Measurements from ENCODE around the gene RFTN1.

Gene RFTN1

DNA sequence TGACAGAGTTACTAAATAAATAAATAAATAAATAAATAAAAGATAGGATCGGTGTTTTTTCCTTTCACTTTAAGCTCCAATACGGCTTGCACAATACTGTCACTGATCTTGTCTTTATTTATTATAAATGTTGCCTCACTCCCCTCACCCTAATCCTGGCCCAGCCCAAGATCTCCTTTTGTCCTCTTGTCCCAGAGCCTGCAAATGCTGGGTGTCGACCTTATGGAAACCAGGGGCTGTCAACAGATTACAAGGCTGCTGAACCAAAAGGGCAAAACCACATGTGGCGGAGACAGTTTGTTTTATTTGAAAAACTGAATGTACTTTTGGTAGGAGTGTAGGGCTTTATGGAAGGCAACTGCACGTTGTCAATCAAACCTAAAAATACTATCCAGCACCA, 75.9 kb downstream of the RFTN1 start:
- Histone ChIP-seq H3K4me3 (ENCODE audit: control insufficient read depth in 1 of 7, extremely low read depth in 1 of 7, insufficient read depth in 4 of 7, low read depth in 2 of 7, low read length in 6 of 7) (no peak overlapping the region), H3K4me1 (ENCODE audit: control extremely low read depth in 1 of 4, control insufficient read depth in 4 of 4, insufficient read depth in 4 of 4, low read length in 3 of 4) (peaks cover 0 to 12% (median 5%) of the 10 kb centered on the region in 4 experiments), H3K9me3 (ENCODE audit: control extremely low read depth in 1 of 5, control insufficient read depth in 4 of 5, insufficient read depth in 2 of 5, low read depth in 1 of 5, low read length in 4 of 5) (no peaks in the 10 kb centered on the region), H3K27me3 (replicated peaks in 2 of 5; ENCODE audit: control insufficient read depth in 4 of 5, insufficient read depth in 5 of 5, low read length in 4 of 5) (no peaks in the 10 kb centered on the region), H3K27ac (ENCODE audit: insufficient read depth in 1 of 2, low read depth in 1 of 2, low read length in 2 of 2, poor library complexity in 1 of 2, severe bottlenecking in 2 of 2) (no peak overlapping the region), H3K36me3 (ENCODE audit: control insufficient read depth in 4 of 4, insufficient read depth in 4 of 4, low read length in 3 of 4) (peaks cover under 1 to 12% (median 9%) of the 10 kb centered on the region in 4 experiments)
- POLR2A ChIA-PET, result interaction anchor here (0.6 kb wide), 1 partner anchor 13 kb away, joined by 3 read pairs; no protein-coding TSS in a partner anchor
- peak in 1 of 3 donors; percentile 51 for DNase-seq
- WGBS (ENCODE audit: insufficient coverage), result no CpG with 5 or more reads among the region's 5 CpGs
- CTCF ChIA-PET, result no interaction called here

DNA sequence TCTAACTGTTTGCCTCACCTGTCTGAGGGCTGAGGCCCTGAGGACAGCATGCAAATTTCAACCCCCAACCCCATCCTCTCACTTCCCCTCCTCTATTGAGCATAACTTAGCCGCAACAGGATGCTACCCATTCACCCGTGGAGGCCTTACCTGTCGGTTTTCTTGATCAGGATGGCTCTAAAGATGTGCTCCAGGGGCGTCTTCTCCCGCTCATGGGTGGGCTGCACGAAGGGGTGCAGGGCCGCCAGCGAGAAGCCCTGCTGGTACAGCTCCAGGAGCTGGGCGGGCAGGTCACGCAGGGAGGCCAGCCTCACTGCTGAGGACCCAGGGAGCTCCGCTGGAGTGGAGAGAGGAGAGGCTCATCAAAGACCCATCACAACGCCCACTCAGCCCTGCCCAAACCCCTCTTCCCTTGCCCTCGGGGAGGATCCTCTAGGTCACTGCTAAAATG, 79.8 kb downstream of the RFTN1 start:
- Histone ChIP-seq H3K27me3 (replicated peaks in 2 of 5; ENCODE audit: control insufficient read depth in 4 of 5, insufficient read depth in 5 of 5, low read length in 4 of 5) (no peaks in the 10 kb centered on the region), H3K9me3 (ENCODE audit: control extremely low read depth in 1 of 5, control insufficient read depth in 4 of 5, insufficient read depth in 2 of 5, low read depth in 1 of 5, low read length in 4 of 5) (no peaks in the 10 kb centered on the region), H3K4me3 (ENCODE audit: control insufficient read depth in 1 of 7, extremely low read depth in 1 of 7, insufficient read depth in 4 of 7, low read depth in 2 of 7, low read length in 6 of 7) (no peak overlapping the region), H3K4me1 (ENCODE audit: control extremely low read depth in 1 of 4, control insufficient read depth in 4 of 4, insufficient read depth in 4 of 4, low read length in 3 of 4) (peaks cover 0 to 2% (median 0%) of the 10 kb centered on the region in 4 experiments), H3K27ac (ENCODE audit: insufficient read depth in 1 of 2, low read depth in 1 of 2, low read length in 2 of 2, poor library complexity in 1 of 2, severe bottlenecking in 2 of 2) (no peak overlapping the region), H3K36me3 (ENCODE audit: control insufficient read depth in 4 of 4, insufficient read depth in 4 of 4, low read length in 3 of 4) (peaks cover 4 to 31% (median 24%) of the 10 kb centered on the region in 4 experiments)
- ChIA-PET CTCF (no interaction called here), POLR2A (no interaction called here)
- DNase-seq, result no peak
- 95% methylated on average over 12 of the region's 13 CpGs for WGBS (ENCODE audit: insufficient coverage)

DNA sequence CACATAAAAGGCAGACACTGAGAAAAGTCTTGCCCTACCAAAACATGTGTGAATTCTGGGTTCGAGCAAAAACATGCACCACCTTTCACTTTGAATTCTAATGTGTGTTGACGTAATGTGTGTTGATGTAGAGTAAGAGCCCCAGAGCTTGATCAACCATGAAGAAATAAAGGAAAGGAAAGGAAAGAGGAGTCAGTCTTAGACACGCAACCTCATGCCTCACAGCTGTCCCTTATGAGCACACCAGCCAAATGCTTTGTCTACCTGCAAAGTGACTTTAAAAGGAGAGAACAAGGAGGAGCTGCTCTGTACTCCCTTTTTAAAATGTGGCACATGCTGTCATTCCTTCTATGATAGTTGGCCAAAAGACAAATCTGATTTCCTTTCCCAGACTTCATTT, 80.8 kb downstream of the RFTN1 start:
- Histone ChIP-seq H3K4me1 (ENCODE audit: control extremely low read depth in 1 of 4, control insufficient read depth in 4 of 4, insufficient read depth in 4 of 4, low read length in 3 of 4) (peaks cover 0 to 2% (median 0%) of the 10 kb centered on the region in 4 experiments), H3K9me3 (ENCODE audit: control extremely low read depth in 1 of 5, control insufficient read depth in 4 of 5, insufficient read depth in 2 of 5, low read depth in 1 of 5, low read length in 4 of 5) (no peaks in the 10 kb centered on the region), H3K36me3 (ENCODE audit: control insufficient read depth in 4 of 4, insufficient read depth in 4 of 4, low read length in 3 of 4) (peaks cover 4 to 34% (median 24%) of the 10 kb centered on the region in 4 experiments), H3K27ac (ENCODE audit: insufficient read depth in 1 of 2, low read depth in 1 of 2, low read length in 2 of 2, poor library complexity in 1 of 2, severe bottlenecking in 2 of 2) (no peak overlapping the region), H3K27me3 (replicated peaks in 2 of 5; ENCODE audit: control insufficient read depth in 4 of 5, insufficient read depth in 5 of 5, low read length in 4 of 5) (no peaks in the 10 kb centered on the region), H3K4me3 (ENCODE audit: control insufficient read depth in 1 of 7, extremely low read depth in 1 of 7, insufficient read depth in 4 of 7, low read depth in 2 of 7, low read length in 6 of 7) (no peak overlapping the region)
- no CpG with 5 or more reads among the region's 3 CpGs for WGBS (ENCODE audit: insufficient coverage)
- no peak for DNase-seq
- POLR2A ChIA-PET, result no interaction called here
- CTCF ChIA-PET, result no interaction called here

DNA sequence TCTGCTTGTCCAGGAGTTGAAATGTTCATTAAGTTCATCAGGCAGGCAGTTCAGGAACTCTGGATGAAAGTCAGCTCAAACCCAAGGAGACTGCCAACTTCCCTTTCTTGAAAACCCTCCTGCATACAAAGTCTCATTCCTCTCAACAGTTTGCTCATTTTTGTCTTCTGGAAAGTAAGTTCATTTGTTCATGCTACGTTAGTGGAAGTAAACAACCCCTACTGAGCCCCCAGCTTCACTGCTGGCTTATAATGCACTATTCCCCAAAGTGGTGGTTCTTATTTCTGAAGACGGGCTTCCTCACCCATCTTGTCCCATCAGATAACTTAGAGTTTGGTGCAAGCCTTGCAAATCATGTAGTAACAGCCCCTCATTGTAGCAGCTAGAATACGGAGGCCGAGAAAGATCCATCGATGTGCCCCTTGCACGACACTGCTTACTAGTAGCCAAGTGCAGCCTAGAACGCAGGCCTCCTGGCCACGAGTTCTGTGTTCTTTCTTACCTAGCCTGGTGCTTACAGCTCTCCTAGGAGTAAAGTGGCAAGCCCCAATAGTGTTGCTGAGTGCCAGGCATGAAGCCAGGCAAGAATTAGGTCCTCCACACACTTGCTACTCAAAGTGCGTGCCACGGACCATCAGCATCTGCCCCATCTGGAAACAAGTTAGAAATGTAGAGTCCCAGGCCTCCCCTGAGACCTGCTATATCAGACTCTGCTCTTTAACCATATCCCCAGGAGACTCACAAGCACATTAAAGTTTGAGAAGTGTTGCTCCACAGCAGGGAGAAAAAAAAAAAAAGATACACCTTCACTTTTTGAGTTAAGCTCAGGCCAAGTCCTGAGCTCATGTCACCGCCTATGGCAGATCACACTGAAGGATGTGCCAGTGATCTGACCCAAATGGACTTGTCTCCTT, 82.5 kb downstream of the RFTN1 start:
- ChIA-PET CTCF (interaction anchor here (1.0 kb wide), 1 partner anchor 47 kb away, joined by 3 read pairs; no protein-coding TSS in a partner anchor), POLR2A (interaction anchor here (0.6 kb wide), 2 partner anchors 16 to 36 kb away, joined by 3 to 4 read pairs; no protein-coding TSS in a partner anchor)
- peaks cover 4 to 41% (median 30%) of the 10 kb centered on the region in 4 experiments for H3K36me3 ChIP-seq (ENCODE audit: control insufficient read depth in 4 of 4, insufficient read depth in 4 of 4, low read length in 3 of 4)
- no peaks in the 10 kb centered on the region for H3K9me3 ChIP-seq (ENCODE audit: control extremely low read depth in 1 of 5, control insufficient read depth in 4 of 5, insufficient read depth in 2 of 5, low read depth in 1 of 5, low read length in 4 of 5)
- DNase-seq, result peak in 1 of 3 donors; percentile 15
- no peaks in the 10 kb centered on the region for H3K27me3 ChIP-seq (replicated peaks in 2 of 5; ENCODE audit: control insufficient read depth in 4 of 5, insufficient read depth in 5 of 5, low read length in 4 of 5)
- WGBS (ENCODE audit: insufficient coverage), result 94% methylated on average over 11 of the region's 11 CpGs
- H3K4me3 ChIP-seq (ENCODE audit: control insufficient read depth in 1 of 7, extremely low read depth in 1 of 7, insufficient read depth in 4 of 7, low read depth in 2 of 7, low read length in 6 of 7), result no peak overlapping the region
- no peak overlapping the region for H3K27ac ChIP-seq (ENCODE audit: insufficient read depth in 1 of 2, low read depth in 1 of 2, low read length in 2 of 2, poor library complexity in 1 of 2, severe bottlenecking in 2 of 2)
- peaks cover 0 to 2% (median 0%) of the 10 kb centered on the region in 4 experiments for H3K4me1 ChIP-seq (ENCODE audit: control extremely low read depth in 1 of 4, control insufficient read depth in 4 of 4, insufficient read depth in 4 of 4, low read length in 3 of 4)

DNA sequence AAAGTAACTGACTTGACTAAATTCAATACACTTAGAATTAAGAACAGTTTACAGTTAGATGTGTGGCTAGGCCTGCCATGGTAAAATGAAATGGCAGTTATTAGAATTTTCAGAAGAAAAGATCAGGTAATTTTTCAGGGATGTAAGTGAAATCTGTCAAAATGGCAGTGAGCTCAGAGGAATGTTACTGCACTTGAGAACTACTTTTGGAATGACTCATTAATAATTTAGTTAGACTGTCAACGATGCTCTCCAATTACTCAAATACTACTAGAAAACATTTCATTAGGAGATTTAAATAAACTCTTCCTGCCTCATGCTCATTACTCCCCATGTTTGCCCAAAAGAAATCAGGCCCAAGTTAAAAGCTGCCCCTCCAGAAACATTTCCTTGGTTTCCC, 84.4 kb downstream of the RFTN1 start:
- no peaks in the 10 kb centered on the region for H3K27me3 ChIP-seq (replicated peaks in 2 of 5; ENCODE audit: control insufficient read depth in 4 of 5, insufficient read depth in 5 of 5, low read length in 4 of 5)
- H3K9me3 ChIP-seq (ENCODE audit: control extremely low read depth in 1 of 5, control insufficient read depth in 4 of 5, insufficient read depth in 2 of 5, low read depth in 1 of 5, low read length in 4 of 5), result no peaks in the 10 kb centered on the region
- peaks cover 4 to 41% (median 30%) of the 10 kb centered on the region in 4 experiments for H3K36me3 ChIP-seq (ENCODE audit: control insufficient read depth in 4 of 4, insufficient read depth in 4 of 4, low read length in 3 of 4)
- no peak for DNase-seq
- ChIA-PET CTCF (interaction anchor here (1.0 kb wide), 1 partner anchor 11 kb away, joined by 3 read pairs; no protein-coding TSS in a partner anchor), POLR2A (no interaction called here)
- WGBS (ENCODE audit: insufficient coverage), result no CpG with 5 or more reads among the region's 1 CpG
- H3K4me3 ChIP-seq (ENCODE audit: control insufficient read depth in 1 of 7, extremely low read depth in 1 of 7, insufficient read depth in 4 of 7, low read depth in 2 of 7, low read length in 6 of 7), result no peak overlapping the region
- no peak overlapping the region for H3K27ac ChIP-seq (ENCODE audit: insufficient read depth in 1 of 2, low read depth in 1 of 2, low read length in 2 of 2, poor library complexity in 1 of 2, severe bottlenecking in 2 of 2)
- peaks cover 0 to 2% (median 0%) of the 10 kb centered on the region in 4 experiments for H3K4me1 ChIP-seq (ENCODE audit: control extremely low read depth in 1 of 4, control insufficient read depth in 4 of 4, insufficient read depth in 4 of 4, low read length in 3 of 4)

DNA sequence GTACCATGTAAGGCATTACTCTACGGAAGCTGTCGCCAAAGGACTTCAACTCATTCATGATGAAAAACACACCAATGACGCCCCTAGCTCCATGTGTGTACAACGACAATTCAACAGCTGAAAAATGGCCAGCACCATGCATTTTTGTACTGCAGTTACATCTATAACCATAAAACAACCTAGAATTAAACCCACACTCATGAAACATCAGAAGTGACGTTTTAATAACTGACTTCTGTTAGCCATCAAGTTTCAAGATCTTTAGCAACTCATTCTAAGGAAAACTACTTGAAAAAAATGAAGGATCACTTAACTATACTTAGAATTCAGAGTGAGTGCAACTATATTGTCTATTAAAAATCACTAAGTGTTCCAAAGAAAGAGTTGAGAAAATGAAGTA, 84.9 kb downstream of the RFTN1 start:
- 95% methylated on average over 5 of the region's 5 CpGs for WGBS (ENCODE audit: insufficient coverage)
- ChIA-PET POLR2A (no interaction called here), CTCF (interaction anchor here (1.0 kb wide), 1 partner anchor 10 kb away, joined by 3 read pairs; no protein-coding TSS in a partner anchor)
- H3K9me3 ChIP-seq (ENCODE audit: control extremely low read depth in 1 of 5, control insufficient read depth in 4 of 5, insufficient read depth in 2 of 5, low read depth in 1 of 5, low read length in 4 of 5), result no peaks in the 10 kb centered on the region
- peaks cover 0 to 2% (median 0%) of the 10 kb centered on the region in 4 experiments for H3K4me1 ChIP-seq (ENCODE audit: control extremely low read depth in 1 of 4, control insufficient read depth in 4 of 4, insufficient read depth in 4 of 4, low read length in 3 of 4)
- H3K4me3 ChIP-seq (ENCODE audit: control insufficient read depth in 1 of 7, extremely low read depth in 1 of 7, insufficient read depth in 4 of 7, low read depth in 2 of 7, low read length in 6 of 7), result no peak overlapping the region
- no peaks in the 10 kb centered on the region for H3K27me3 ChIP-seq (replicated peaks in 2 of 5; ENCODE audit: control insufficient read depth in 4 of 5, insufficient read depth in 5 of 5, low read length in 4 of 5)
- no peak for DNase-seq
- H3K36me3 ChIP-seq (ENCODE audit: control insufficient read depth in 4 of 4, insufficient read depth in 4 of 4, low read length in 3 of 4), result peaks cover 4 to 37% (median 27%) of the 10 kb centered on the region in 4 experiments
- H3K27ac ChIP-seq (ENCODE audit: insufficient read depth in 1 of 2, low read depth in 1 of 2, low read length in 2 of 2, poor library complexity in 1 of 2, severe bottlenecking in 2 of 2), result no peak overlapping the region
